KOPT-K1 (cell line): Measurements from ENCODE around the gene TREML4.

Experiments used
- H3K27ac ChIP-seq: fragments of 200-600 bp; sonication (generic); 2 replicates; pipeline ENCODE4 v1.5.1; 2016; ENCODE audit warnings: antibody characterized with exemption, mild to moderate bottlenecking, low read depth, low read length; ENCODE audit not compliant: poor library complexity, severe bottlenecking
- H3K36me3 ChIP-seq: fragments of 200-600 bp; sonication (generic); 2 replicates; pipeline ENCODE4 v1.5.1; 2017; ENCODE audit warnings: antibody characterized with exemption, mild to moderate bottlenecking, low read length, moderate library complexity; ENCODE audit not compliant: insufficient read depth
- H3K9me3 ChIP-seq: fragments of 200-600 bp; sonication (generic); 2 replicates; pipeline ENCODE4 v1.5.1; 2017; ENCODE audit warnings: antibody characterized with exemption, low read length, mild to moderate bottlenecking; ENCODE audit not compliant: insufficient read depth, poor library complexity, severe bottlenecking

The TREML4 gene

GRCh38 chr6:41257369-41258195 is 29.4 kb downstream of the TREML4 start:
- H3K9me3 ChIP-seq, result peaks cover 23% of the 10 kb centered on the region
- H3K36me3 ChIP-seq, result no peaks in the 10 kb centered on the region
- no peak overlapping the region for H3K27ac ChIP-seq

GRCh38 chr6:41258196-41258493 is 30.0 kb downstream of the TREML4 start:
- H3K27ac ChIP-seq, result no peak overlapping the region
- H3K9me3 ChIP-seq, result peaks cover 28% of the 10 kb centered on the region
- no peaks in the 10 kb centered on the region for H3K36me3 ChIP-seq

GRCh38 chr6:41262401-41262800 is 34.3 kb downstream of the TREML4 start:
- H3K36me3 ChIP-seq, result no peaks in the 10 kb centered on the region
- H3K27ac ChIP-seq, result no peak overlapping the region
- peaks cover 36% of the 10 kb centered on the region for H3K9me3 ChIP-seq

- Histone ChIP-seq H3K9me3 (peaks cover 36% of the 10 kb centered on the region), H3K27ac (no peak overlapping the region), H3K36me3 (no peaks in the 10 kb centered on the region)
Observed at GRCh38 chr6:41263267-41263666, 35.1 kb downstream of the TREML4 start.

- H3K36me3 ChIP-seq, result no peaks in the 10 kb centered on the region
Observed at GRCh38 chr6:41266541-41266940, 38.4 kb downstream of the TREML4 start.

GRCh38 chr6:41268478-41268877 is 40.3 kb downstream of the TREML4 start:
- peaks cover 4% of the 10 kb centered on the region for H3K9me3 ChIP-seq
- H3K36me3 ChIP-seq, result no peaks in the 10 kb centered on the region
- H3K27ac ChIP-seq, result no peak overlapping the region

More at GRCh38 chr6:41266541-41266940, 38.4 kb downstream of the TREML4 start:
- no peak overlapping the region for H3K27ac ChIP-seq
- H3K9me3 ChIP-seq, result peaks cover 23% of the 10 kb centered on the region

- H3K9me3 ChIP-seq, result no peaks in the 10 kb centered on the region
Observed at GRCh38 chr6:41269166-41269565, 41.0 kb downstream of the TREML4 start.

GRCh38 chr6:41269716-41270115 is 41.6 kb downstream of the TREML4 start:
- H3K9me3 ChIP-seq, result no peaks in the 10 kb centered on the region
- H3K27ac ChIP-seq, result no peak overlapping the region
- H3K36me3 ChIP-seq, result no peaks in the 10 kb centered on the region

More at GRCh38 chr6:41269166-41269565, 41.0 kb downstream of the TREML4 start:
- Histone ChIP-seq H3K27ac (no peak overlapping the region), H3K36me3 (no peaks in the 10 kb centered on the region)

GRCh38 chr6:41271901-41272395 is 43.8 kb downstream of the TREML4 start:
- H3K27ac ChIP-seq, result no peak overlapping the region
- H3K9me3 ChIP-seq, result no peaks in the 10 kb centered on the region
- no peaks in the 10 kb centered on the region for H3K36me3 ChIP-seq

- H3K36me3 ChIP-seq, result no peaks in the 10 kb centered on the region
- H3K9me3 ChIP-seq, result no peaks in the 10 kb centered on the region
- no peak overlapping the region for H3K27ac ChIP-seq
Observed at GRCh38 chr6:41272591-41273240, 44.6 kb downstream of the TREML4 start.

GRCh38 chr6:41273714-41274113 is 45.6 kb downstream of the TREML4 start:
- Histone ChIP-seq H3K36me3 (no peaks in the 10 kb centered on the region), H3K27ac (no peak overlapping the region), H3K9me3 (no peaks in the 10 kb centered on the region)

- no peak overlapping the region for H3K27ac ChIP-seq
- H3K9me3 ChIP-seq, result no peaks in the 10 kb centered on the region
- H3K36me3 ChIP-seq, result no peaks in the 10 kb centered on the region
Observed at GRCh38 chr6:41274256-41274655, 46.1 kb downstream of the TREML4 start.

GRCh38 chr6:41275489-41275888 is 47.3 kb downstream of the TREML4 start:
- Histone ChIP-seq H3K9me3 (no peaks in the 10 kb centered on the region), H3K27ac (no peak overlapping the region), H3K36me3 (no peaks in the 10 kb centered on the region)

- Histone ChIP-seq H3K27ac (no peak overlapping the region), H3K36me3 (no peaks in the 10 kb centered on the region), H3K9me3 (no peaks in the 10 kb centered on the region)
Observed at GRCh38 chr6:41277605-41278004, 49.5 kb downstream of the TREML4 start.

GRCh38 chr6:41278699-41279405 is 50.7 kb downstream of the TREML4 start:
- no peak overlapping the region for H3K27ac ChIP-seq
- H3K9me3 ChIP-seq, result no peaks in the 10 kb centered on the region
- H3K36me3 ChIP-seq, result no peaks in the 10 kb centered on the region
